Fibroblast of gingiva (primary cell): ENCODE results near the gene CEBPE.

ENCODE experiments used
- DNase-seq: peaks from one replicate; pipeline ENCODE4 v3.0.0-alpha.2; 2011; ENCODE audit warnings: low read depth

Gene CEBPE

GRCh38 chr14:23143911-23144310, 24.9 kb upstream of the CEBPE start:
- peak; percentile 19 for DNase-seq

- DNase-seq: no peak
Measured at GRCh38 chr14:23142826-23143225, 23.8 kb upstream of the CEBPE start.

GRCh38 chr14:23141706-23142444, 22.8 kb upstream of the CEBPE start:
- peak; percentile 84 for DNase-seq

- DNase-seq: no peak
Measured at GRCh38 chr14:23140371-23140770, 21.3 kb upstream of the CEBPE start.

- no peak for DNase-seq
Measured at GRCh38 chr14:23139874-23140273, 20.8 kb upstream of the CEBPE start.

- DNase-seq: no peak
Measured at GRCh38 chr14:23137813-23138535, 18.9 kb upstream of the CEBPE start.

- no peak for DNase-seq
Measured at GRCh38 chr14:23137192-23137812, 18.2 kb upstream of the CEBPE start.

- no peak for DNase-seq
Measured at GRCh38 chr14:23136566-23137133, 17.6 kb upstream of the CEBPE start.

GRCh38 chr14:23132970-23133369, 13.9 kb upstream of the CEBPE start:
- no peak for DNase-seq

GRCh38 chr14:23131482-23131881, 12.4 kb upstream of the CEBPE start:
- no peak for DNase-seq

GRCh38 chr14:23130871-23131270, 11.8 kb upstream of the CEBPE start:
- no peak for DNase-seq

GRCh38 chr14:23129759-23130316, 10.8 kb upstream of the CEBPE start:
- DNase-seq: no peak

GRCh38 chr14:23128969-23129758, 10.1 kb upstream of the CEBPE start:
- DNase-seq: no peak

- no peak for DNase-seq
Measured at GRCh38 chr14:23127861-23128260, 8.8 kb upstream of the CEBPE start.

GRCh38 chr14:23126548-23127278, 7.7 kb upstream of the CEBPE start:
- no peak for DNase-seq

- DNase-seq: no peak
Measured at GRCh38 chr14:23125933-23126524, 7.0 kb upstream of the CEBPE start.

- no peak for DNase-seq
Measured at GRCh38 chr14:23125011-23125410, 6.0 kb upstream of the CEBPE start.

GRCh38 chr14:23124337-23124954, 5.4 kb upstream of the CEBPE start:
- DNase-seq: no peak

- DNase-seq: peak; percentile 56
Measured at GRCh38 chr14:23123419-23123818, 4.4 kb upstream of the CEBPE start.

- DNase-seq: no peak
Measured at GRCh38 chr14:23122086-23122485, 3.0 kb upstream of the CEBPE start.
